ENCODE measurements around the gene TRMT61B. TPM values are rescaled to one million over a fixed set of nuclear protein-coding genes. Genes with fewer than 3 reads are reported as not detected.

The TRMT61B gene
- total and polyA plus RNA-seq, 2 donors from 2014 or later: 14.4 to 18.4 TPM

DNA sequence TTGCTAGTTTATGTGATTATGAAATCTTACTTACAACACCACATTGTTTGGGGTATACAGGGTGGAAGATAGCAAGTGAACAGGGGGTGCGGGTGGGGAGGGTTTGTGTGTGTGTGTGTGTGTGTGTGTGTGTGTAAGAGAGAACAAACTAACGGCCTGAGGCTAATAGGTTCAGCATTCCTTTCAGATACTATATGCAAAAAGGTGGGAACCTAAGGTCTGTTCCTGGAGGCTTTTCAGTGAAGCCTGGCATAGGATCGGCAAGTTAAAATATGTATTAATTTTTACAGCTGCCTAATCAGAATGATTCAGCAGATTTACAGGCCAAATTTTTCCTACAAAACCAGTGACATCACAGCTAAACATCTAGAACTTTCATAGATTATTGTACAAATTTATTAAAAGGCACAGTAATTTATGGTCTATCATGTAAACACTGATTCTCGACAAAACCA lies 67.1 kb downstream of the TRMT61B start:
- intact Hi-C loops (cut with DNase I): no loop called here
- no peak for FAIRE-seq
- Histone ChIP-seq H3K36me3 (ENCODE audit: control insufficient read depth in 2 of 3, insufficient read depth in 3 of 3, low read length in 3 of 3) (peaks cover 6 to 33% (median 9%) of the 10 kb centered on the region in 3 donors), H3K9ac (ENCODE audit: low read length in 3 of 3) (no peak overlapping the region), H3K27ac (ENCODE audit: low read depth in 2 of 2, low read length in 2 of 2) (no peak overlapping the region), H3K9me3 (ENCODE audit: control insufficient read depth in 2 of 3, insufficient read depth in 1 of 3, low read length in 3 of 3) (no peaks in the 10 kb centered on the region), H3K4me3 (ENCODE audit: low read length in 3 of 3) (no peak overlapping the region), H3K27me3 (ENCODE audit: control insufficient read depth, insufficient read depth, low read length) (no peaks in the 10 kb centered on the region), H3K4me1 (ENCODE audit: control insufficient read depth in 2 of 3, insufficient read depth in 2 of 3, low read depth in 1 of 3, low read length in 3 of 3) (no peaks in the 10 kb centered on the region)
- no peak for TF ChIP-seq CTCF (IDR thresholded peaks at IDR 0.05; ENCODE audit: borderline replicate concordance, extremely low read depth, insufficient read depth)
- no peak for DNase-seq

GRCh38 chr2:28801726-28802125 lies 68.4 kb downstream of the TRMT61B start:
- DNase-seq (no peak), FAIRE-seq (no peak)
- Histone ChIP-seq H3K9ac (ENCODE audit: low read length in 3 of 3) (no peak overlapping the region), H3K36me3 (ENCODE audit: control insufficient read depth in 2 of 3, insufficient read depth in 3 of 3, low read length in 3 of 3) (peaks cover 6 to 41% (median 11%) of the 10 kb centered on the region in 3 donors), H3K27me3 (ENCODE audit: control insufficient read depth, insufficient read depth, low read length) (no peaks in the 10 kb centered on the region), H3K4me1 (ENCODE audit: control insufficient read depth in 2 of 3, insufficient read depth in 2 of 3, low read depth in 1 of 3, low read length in 3 of 3) (no peaks in the 10 kb centered on the region), H3K27ac (ENCODE audit: low read depth in 2 of 2, low read length in 2 of 2) (no peak overlapping the region), H3K4me3 (ENCODE audit: low read length in 3 of 3) (no peak overlapping the region), H3K9me3 (ENCODE audit: control insufficient read depth in 2 of 3, insufficient read depth in 1 of 3, low read length in 3 of 3) (peaks cover 0 to 4% (median 0%) of the 10 kb centered on the region in 3 donors)
- intact Hi-C loops (cut with DNase I): no loop called here
- TF ChIP-seq CTCF (IDR thresholded peaks at IDR 0.05; ENCODE audit: borderline replicate concordance, extremely low read depth, insufficient read depth): no peak

Other genes starting within 250 kb of the TRMT61B start
- gene PPP1CB, start 118.5 kb downstream of the TRMT61B start, total RNA-seq: 358 TPM
- 63.3 TPM for gene PPP1CB, start 118.5 kb downstream of the TRMT61B start, polyA plus RNA-seq (ENCODE audit: insufficient read depth, low read depth, low replicate concordance)
- gene SPDYA, start 59.5 kb downstream of the TRMT61B start, total RNA-seq: 1.6 TPM
- gene SPDYA, start 59.5 kb downstream of the TRMT61B start, polyA plus RNA-seq (ENCODE audit: insufficient read depth, low read depth, low replicate concordance): not detected
- 40.5 TPM for gene WDR43, start 24.4 kb upstream of the TRMT61B start, total RNA-seq
- 9.6 TPM for gene WDR43, start 24.4 kb upstream of the TRMT61B start, polyA plus RNA-seq (ENCODE audit: insufficient read depth, low read depth, low replicate concordance)
- gene TOGARAM2, start 111.0 kb upstream of the TRMT61B start, total RNA-seq: 0.60 TPM
- gene TOGARAM2, start 111.0 kb upstream of the TRMT61B start, polyA plus RNA-seq (ENCODE audit: insufficient read depth, low read depth, low replicate concordance): 1.4 TPM
- not detected for gene PCARE, start 204.2 kb upstream of the TRMT61B start, total RNA-seq
- 1.3 TPM for gene PCARE, start 204.2 kb upstream of the TRMT61B start, polyA plus RNA-seq (ENCODE audit: insufficient read depth, low read depth, low replicate concordance)
- 18.1 TPM for gene CLIP4, start 245.1 kb upstream of the TRMT61B start, total RNA-seq
- 7.8 TPM for gene CLIP4, start 245.1 kb upstream of the TRMT61B start, polyA plus RNA-seq (ENCODE audit: insufficient read depth, low read depth, low replicate concordance)

Measured in kidney (tissue), 14 donors.